ENCODE data around the gene GNPTG. TPM values are rescaled to one million over a fixed set of nuclear protein-coding genes. Genes with fewer than 3 reads are reported as not detected.

Gene GNPTG
- total and polyA plus RNA-seq, 9 of the 15 experiments (the other 6 are each of a cell fraction or from before 2014, with no cell fraction given), result 0.69 to 33.3 (median 13.6) TPM

GRCh38 chr16:1346422-1347285, 5.1 kb upstream of the GNPTG start (continued):
- TF ChIP-seq CTCF (IDR thresholded peaks at IDR 0.05 in 2 of 3, conservative IDR thresholded peaks at IDR 0.05 in 1 of 3; ENCODE audit: insufficient read depth in 2 of 3, low read depth in 1 of 3, low read length in 3 of 3), result peak; percentile 56 to 62 (median 57)
- no peak for TF ChIP-seq ZNF311 (CRISPR knock-in tag; IDR thresholded peaks at IDR 0.05)
- TF ChIP-seq SRSF1 (IDR thresholded peaks at IDR 0.05; ENCODE audit: low read depth, low read length), result no peak
- TF ChIP-seq PCBP1 (IDR thresholded peaks at IDR 0.05; ENCODE audit: low read depth, low read length, poor library complexity, severe bottlenecking), result peak; percentile 6
- no peak for TF ChIP-seq EZH2 (IDR thresholded peaks at IDR 0.05; ENCODE audit: borderline replicate concordance, low read depth, low read length)
- no peak for TF ChIP-seq ASH1L (IDR thresholded peaks at IDR 0.05; ENCODE audit: borderline replicate concordance, low read depth, partially characterized antibody)
- no peak for TF ChIP-seq ZBTB17 (CRISPR knock-in tag; IDR thresholded peaks at IDR 0.05)
- no peak for TF ChIP-seq FOXK1 (CRISPR knock-in tag; IDR thresholded peaks at IDR 0.05; ENCODE audit: borderline replicate concordance)
- TF ChIP-seq YY1 (IDR thresholded peaks at IDR 0.05; ENCODE audit: borderline replicate concordance in 1 of 3, control insufficient read depth in 1 of 3, extremely low read depth in 1 of 3, insufficient read depth in 3 of 3, insufficient read length in 1 of 3, insufficient replicate concordance in 2 of 3, low read depth in 1 of 3, low read length in 2 of 3), result no peak
- peak in 1 of 2 experiments; percentile 54; a peak in 2 of 4 replicates for TF ChIP-seq RAD21 (CRISPR knock-in tag; conservative IDR thresholded peaks at IDR 0.05 in 1 of 2, IDR thresholded peaks at IDR 0.05 in 1 of 2)
- TF ChIP-seq POLR2G (IDR thresholded peaks at IDR 0.05; ENCODE audit: low read depth, low read length), result peak; percentile 12
- no peak for TF ChIP-seq ZSCAN29 (IDR thresholded peaks at IDR 0.05)
- peak; percentile 43; the same call in 1 of the 2 replicates for TF ChIP-seq REST (IDR thresholded peaks at IDR 0.05; ENCODE audit: borderline replicate concordance)
- no peak for TF ChIP-seq REST (CRISPR knock-in tag; IDR thresholded peaks at IDR 0.05; ENCODE audit: low read depth)
